H54 (cell line): ENCODE measurements around the gene ZNF750.

Source experiments
- DNase-seq: peaks from one replicate; pipeline ENCODE4 v3.0.0; 2011; ENCODE audit warnings: low spot score, mixed read lengths; ENCODE audit not compliant: insufficient read length
- FAIRE-seq: peaks from 3 replicates; lab custom pipeline; 2011; peaks lifted over from hg19 to GRCh38; lab: Jason Lieb, UNC
- POLR2A ChIP-seq: IDR thresholded peaks from 2 replicates; pipeline ENCODE4 v1.6.1; 2011; ENCODE audit warnings: low read depth, mild to moderate bottlenecking, low read length

The ZNF750 gene

DNA sequence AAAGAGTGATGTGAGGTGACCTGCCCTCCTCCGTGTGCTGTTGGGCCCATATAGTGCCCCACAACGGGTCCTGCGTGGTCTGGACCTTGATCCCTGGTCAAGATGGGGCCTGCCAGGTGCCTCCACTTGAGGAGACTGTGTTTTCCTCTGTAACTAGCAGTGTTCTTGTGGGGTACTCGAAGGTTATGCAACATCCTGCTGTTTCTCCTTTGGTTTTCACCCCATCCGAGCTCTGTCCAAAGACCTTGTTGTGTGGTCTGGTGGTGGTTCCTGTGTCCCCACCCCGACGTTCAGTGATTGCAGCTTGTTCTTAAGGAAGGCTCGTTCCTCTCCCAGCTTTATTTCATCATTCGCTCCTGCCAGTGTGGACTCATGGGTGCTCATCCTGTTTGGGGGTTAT lies 38.7 kb upstream of the ZNF750 start:
- TF ChIP-seq POLR2A, result no peak
- no peak for DNase-seq
- no peak for FAIRE-seq

DNA sequence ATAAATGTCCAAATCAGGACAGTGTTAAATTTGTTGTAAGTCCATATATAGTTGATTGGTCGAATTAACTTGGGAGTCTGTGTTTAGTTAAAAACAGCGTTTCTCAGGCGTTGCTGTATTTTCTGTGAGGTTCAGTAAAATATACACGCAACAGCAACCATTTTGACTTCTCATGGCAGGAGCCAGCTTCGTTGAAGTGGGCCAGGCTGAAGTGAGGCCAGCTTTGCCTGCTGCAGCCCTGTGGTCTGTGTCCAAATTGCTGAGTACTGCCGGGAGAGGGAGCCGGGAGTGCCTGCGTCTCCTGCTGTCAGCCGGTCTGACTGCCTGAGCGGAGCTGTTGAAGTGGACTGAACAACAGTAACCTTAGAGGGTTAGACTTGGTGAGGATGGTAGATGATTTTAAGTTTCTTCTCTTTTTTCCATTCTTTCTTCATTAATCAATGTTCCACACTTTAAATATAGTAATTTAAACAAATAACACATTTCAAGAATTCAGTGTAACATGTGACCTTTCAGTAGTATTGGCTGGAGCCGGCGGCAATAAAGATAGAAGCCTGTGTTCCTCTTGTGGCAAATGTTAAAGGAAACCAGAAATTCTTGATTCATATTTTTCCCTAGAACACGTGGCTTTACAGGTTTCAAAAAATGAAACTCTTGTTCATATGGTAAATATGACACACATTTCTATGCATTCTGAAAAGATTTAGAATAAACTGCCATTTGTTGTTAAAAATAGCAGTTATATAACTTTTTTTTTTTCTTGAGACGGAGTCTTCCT lies 37.0 kb upstream of the ZNF750 start:
- TF ChIP-seq POLR2A, result no peak
- FAIRE-seq (no peak), DNase-seq (no peak)

DNA sequence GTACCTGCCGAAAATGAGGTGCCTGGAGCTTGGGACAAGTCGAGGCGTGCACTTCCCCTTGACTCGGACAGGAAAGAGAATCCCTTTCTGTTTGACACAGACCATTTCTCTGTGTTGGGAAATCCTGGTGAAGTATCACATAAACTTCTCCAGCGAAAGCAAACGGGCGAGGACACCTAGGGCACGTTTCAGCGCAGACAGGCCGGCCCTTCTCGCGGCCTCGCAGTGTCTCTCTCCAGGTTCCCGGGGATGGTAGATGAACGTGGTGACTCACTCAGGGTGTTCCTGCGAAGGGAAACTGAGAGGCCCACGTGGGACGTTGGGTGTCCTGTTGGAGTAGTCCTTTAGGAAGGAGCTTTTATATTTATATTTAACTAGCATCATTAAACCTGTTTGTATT lies 36.3 kb upstream of the ZNF750 start:
- TF ChIP-seq POLR2A, result no peak
- FAIRE-seq, result no peak
- DNase-seq, result no peak

DNA sequence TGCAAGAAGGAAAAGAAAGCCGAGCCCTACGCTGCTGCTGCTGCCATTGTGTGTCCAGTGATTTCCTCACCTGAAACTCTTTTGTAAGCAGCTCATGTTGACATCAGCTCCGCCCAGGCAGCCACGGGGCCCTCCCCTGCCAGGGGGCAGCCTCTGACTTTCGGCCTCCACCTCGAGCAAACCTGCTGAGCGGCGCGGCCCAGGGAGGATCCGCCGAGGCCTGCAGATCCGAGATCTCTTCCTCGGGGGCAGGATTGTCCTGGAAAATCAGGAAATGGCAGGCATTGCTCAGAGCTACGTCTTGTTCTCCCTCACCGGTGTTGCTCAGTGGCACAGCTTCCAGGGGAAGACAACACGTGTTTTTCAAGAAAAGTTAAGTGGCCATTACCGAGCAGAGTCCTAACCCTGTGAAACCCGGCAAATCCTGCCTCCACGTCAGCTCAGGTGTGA lies 35.6 kb upstream of the ZNF750 start:
- TF ChIP-seq POLR2A, result no peak
- DNase-seq (no peak), FAIRE-seq (no peak)

DNA sequence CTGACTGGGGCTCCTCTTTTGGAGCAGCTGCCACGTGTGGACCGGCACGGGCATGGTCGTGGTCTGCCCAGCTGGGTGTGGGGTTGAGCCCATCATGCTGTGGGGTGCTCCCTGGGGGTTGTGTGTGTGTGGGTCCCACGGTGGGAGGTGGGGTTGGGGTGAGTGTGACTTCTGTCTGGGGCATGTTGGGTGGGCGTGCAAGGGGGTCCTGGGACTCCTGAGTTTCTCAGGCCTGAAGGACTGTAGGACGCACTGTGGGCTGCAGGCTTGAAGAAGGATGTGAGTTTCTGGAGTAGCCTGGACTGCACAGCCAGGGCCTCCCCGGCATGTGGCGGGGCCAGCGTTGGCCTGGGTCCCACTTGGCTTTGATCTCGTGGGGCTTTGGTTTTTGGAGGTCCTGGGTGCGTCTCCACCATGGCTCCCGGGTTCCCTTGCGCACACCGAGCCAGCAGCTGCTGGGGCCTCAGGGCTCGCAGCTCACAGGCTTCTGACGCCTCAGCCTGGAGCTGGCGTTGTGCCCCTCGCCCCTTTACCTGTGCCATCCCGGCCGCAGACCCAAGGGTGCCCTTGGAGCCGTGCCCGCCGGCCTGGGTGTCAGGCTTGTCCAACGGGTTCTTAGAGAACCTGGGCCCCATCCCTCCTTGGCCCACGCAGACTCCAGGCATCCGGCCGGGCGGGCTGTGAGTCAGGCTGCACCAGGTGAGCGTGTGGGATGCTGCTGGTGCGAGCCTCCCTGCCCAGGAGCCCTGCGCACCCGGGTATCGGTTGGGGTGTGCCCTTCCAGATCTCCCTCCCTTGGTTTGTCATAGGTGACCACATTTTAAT lies 34.4 kb upstream of the ZNF750 start:
- DNase-seq, result no peak
- no peak for TF ChIP-seq POLR2A
- no peak for FAIRE-seq

DNA sequence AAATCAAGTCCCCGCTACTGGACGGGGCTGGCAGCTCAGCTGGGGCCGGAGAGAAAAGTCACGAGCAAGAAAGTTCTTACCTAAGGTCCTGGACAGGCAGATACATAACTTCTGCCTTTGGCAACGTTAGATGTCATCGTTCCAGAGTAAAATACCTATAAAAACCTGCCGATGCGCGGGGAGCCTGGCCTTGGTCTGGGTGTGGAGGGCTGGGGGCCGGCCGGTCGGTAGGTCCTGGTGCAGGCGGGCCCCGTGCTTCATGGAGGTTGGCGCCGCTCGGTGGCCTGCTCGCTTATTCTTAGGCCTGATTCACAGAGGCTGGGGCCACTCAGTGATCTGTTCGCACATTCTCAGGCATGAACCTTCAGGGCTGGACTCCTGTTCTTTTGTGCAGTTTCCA lies 33.7 kb upstream of the ZNF750 start:
- no peak for TF ChIP-seq POLR2A
- FAIRE-seq, result no peak
- DNase-seq, result no peak

DNA sequence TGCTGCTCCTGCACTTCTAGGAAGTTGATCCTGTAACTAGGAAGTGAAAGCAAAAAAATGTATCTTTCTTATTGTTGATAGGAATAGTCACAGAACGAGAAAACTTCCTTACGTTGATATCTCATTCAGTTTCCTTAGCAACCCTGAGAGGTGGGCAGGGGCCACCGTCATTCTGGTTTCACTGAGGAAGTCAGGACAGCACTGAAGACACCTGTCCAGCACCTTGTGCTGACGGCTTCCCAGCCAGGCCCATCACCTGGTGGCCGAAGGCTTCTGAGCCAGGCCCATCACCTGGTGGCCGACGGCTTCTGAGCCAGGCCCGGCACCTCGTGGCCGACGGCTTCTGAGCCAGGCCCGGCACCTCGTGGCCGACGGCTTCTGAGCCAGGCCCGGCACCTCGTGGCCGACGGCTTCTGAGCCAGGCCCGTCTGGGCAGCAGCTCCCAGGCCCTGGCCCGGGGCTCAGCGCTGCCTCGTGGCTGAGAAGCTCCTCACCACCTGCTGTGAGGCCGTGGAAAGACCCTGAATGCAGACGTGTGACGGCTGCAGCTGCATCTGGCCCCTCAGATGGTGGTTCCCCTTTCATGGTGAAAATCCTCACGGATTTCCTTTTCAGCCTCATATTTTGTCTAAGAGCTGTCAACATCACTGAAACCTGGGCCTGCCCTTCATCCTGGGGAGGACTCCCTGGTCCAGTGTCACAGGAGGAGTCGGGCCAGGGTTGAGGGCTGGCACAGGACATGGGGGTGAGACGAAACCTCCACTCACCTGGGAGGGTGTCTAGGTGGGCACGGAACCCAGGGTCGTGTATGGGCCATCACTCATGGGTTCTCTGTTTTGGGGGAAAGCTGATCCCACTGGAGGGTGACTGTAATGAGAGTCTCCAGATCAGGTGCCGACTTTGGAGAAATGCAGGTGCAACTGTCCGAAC lies 33.0 kb upstream of the ZNF750 start:
- FAIRE-seq (no peak), DNase-seq (no peak)
- TF ChIP-seq POLR2A, result no peak

DNA sequence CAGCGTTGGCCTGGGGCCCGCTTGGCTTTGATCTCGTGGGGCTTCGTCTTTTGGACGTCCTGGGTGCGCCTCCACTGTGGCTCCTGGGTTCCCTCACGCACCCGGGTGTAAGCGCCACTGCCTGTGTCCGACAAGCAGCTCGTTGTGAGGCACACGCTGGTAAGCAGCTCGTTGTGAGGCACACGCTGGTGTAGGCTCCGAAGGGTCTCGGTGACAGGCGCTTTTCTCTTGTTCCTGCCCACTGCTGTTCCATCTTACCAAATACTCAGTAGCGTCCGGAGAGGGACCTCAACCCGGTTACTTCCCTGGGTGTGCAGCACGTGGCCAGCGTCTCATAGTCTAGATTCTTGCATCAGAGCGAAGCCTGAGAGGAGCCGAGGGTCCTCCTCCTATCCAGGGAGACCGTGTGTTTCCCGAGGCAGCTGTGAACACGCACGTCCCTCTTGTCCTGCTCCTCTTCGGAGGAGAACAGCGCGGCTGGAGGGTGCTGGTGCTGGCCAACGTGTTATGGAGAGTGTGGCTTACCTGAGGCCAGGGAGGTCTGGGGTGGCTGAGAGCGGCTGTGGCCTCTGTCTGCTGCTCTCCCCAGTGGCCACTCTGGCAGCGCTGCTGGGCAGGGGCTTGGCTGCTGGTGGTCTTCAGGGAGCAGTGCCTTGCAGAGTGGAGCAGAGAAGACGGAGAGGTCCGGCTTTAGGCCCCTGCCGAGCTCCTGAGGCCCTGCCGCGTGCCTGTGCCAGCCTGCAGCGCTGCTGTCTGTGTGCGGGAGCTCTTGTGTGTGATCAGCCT lies 32.1 kb upstream of the ZNF750 start:
- TF ChIP-seq POLR2A, result no peak
- FAIRE-seq (no peak), DNase-seq (no peak)

DNA sequence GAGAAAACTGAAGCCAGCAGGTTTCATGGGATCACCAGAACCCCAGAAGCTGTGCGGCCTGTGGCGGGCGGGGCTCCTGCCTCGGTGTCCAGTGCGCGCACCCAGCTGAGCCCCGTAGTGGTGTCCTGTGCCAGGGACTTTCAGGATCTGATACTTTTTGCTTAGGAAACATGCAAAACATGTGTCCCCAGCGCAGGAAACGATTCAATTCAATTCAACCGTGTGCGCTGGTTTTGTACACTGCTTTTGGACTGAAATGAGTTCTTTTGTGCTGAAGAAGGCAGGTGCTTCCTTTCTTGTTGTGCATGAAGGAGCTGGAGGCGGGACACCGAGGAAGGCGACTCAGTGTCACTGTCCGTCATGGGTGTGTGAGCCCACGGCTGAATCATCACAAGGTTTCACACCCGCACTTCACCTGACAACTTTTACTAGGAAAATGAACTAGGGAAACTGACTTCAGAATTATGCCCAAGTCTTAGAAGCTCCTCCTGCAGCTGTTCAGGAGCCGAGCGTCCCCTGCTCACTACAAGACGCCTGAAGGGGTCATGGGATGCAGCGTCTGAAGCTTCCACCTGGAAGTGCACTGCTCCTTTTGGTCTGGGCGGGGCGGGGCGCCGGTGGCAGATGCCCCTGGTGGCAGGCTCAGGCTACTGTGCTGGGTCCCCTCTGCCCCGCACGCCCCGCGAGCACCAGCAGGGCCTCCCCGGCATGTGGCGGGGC lies 31.4 kb upstream of the ZNF750 start:
- no peak for TF ChIP-seq POLR2A
- FAIRE-seq, result no peak
- no peak for DNase-seq

DNA sequence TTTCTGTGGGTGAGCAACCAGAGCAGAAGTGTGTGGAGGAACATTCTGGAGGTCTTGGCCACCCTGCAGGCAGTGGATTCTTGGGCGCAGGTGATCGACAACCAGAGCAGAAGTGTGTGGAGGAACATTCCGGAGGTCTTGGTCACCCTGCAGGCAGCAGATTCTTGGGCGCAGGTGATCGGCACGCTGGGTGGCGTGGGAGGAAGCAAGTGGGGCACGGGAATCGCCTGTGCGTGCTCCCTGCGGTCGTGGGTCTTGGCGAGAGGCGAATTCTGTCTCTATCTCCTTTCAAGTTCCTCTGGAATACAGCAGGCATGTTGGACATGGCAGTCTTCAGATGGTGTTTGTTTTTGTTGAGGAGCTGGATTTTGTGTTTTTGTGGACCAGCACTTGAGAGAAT lies 30.7 kb upstream of the ZNF750 start:
- TF ChIP-seq POLR2A, result no peak
- DNase-seq (no peak), FAIRE-seq (no peak)

DNA sequence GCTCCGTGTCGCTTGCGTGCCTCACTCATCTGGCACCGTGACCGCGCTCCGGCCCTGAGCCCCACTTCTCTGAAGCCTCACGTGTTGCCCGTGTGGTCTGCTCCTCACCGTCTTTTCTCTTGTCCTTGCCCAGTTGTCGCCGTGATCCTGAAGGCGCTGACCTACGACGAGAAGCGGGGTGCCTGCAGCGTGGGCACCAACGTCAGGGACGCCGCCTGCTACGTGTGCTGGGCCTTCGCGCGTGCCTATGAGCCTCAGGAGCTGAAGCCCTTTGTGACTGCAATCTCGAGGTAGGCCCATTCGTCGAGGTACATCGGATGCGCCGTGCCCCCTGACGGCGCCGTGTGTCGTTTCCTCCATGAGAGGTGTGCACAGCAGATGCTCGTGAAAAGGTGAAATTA lies 30.3 kb upstream of the ZNF750 start:
- FAIRE-seq, result no peak
- TF ChIP-seq POLR2A, result no peak

DNA sequence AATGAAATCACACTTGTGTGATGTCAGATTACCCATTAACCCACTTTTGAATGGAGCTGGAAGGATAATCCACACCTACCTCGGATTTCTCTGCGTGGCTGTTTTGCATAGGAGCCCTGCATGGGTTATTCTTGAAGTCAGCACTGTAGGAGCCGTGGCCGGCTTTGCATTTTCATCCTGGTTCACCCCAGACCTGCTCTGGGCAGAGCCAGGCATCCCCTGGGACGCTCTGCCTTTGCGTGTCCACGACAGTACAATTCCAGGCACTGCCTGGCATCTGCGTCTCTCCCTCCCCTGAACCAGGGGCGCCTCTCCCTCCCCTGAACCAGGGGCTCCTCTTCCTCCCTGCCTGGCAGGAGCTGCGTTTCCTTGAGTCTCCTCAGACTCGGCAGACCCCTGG lies 29.7 kb upstream of the ZNF750 start:
- DNase-seq (no peak), FAIRE-seq (no peak)
- no peak for TF ChIP-seq POLR2A

More for the DNA sequence above, 30.3 kb upstream of the ZNF750 start:
- no peak for DNase-seq
